PFSK-1 (cell line): ENCODE results near the gene RPS4Y1.

Source experiments
- SIN3A ChIP-seq: IDR thresholded peaks from 2 replicates; pipeline ENCODE4 v1.6.1; 2012; ENCODE audit warnings: mild to moderate bottlenecking, low read length, moderate library complexity, borderline replicate concordance; ENCODE audit not compliant: insufficient read depth
- TAF1 ChIP-seq: IDR thresholded peaks from 2 replicates; pipeline ENCODE4 v1.6.1; 2012; ENCODE audit warnings: low read length, control low read depth, borderline replicate concordance; ENCODE audit not compliant: insufficient read depth

DNA sequence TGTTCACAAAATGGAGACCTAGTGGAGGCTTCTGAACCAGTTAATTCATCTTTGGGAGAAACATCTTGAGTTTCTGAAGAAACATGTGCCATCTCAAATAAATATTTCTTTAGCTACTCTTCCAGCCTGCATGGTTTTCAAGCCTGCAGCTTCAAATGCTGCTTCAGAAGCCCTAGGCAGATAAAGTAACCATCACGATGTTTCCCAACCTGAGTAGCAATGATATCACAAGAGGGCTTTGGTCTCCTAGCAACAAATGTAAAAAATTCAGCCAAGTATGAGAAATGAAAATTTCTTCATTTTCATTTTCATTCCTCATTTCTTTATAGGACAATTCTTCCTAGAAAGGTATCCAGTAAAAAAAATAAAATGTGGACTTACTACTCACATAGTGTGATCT is 42.2 kb downstream of the RPS4Y1 start:
- TF ChIP-seq TAF1 (no peak), SIN3A (no peak)
